ENCODE data around the gene VASP.

The VASP gene

DNA sequence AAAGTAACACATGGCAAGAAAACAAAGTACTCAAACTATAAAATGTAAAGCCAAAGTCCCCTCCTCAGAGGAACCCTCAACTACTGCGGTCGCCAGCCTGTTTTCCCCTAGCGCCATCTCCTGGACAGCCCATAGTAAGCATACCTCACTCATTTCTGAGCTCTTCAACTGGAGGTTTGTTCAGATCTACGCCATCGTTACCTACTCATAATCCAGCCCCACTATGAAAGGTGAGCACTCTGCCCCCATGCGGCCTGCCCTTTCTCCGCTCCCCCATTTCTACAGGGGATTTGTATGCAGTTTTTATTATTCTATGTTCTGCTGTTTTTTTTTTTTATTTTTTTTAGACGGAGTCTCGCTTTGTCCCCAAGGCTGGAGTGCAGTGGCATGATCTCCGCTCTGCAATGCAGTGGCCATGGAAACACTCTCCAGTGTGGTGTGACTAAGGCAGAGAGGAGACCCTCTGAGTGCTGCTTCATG, 51.2 kb downstream of the VASP start:
- DNase-seq, result peak; percentile 66

DNA sequence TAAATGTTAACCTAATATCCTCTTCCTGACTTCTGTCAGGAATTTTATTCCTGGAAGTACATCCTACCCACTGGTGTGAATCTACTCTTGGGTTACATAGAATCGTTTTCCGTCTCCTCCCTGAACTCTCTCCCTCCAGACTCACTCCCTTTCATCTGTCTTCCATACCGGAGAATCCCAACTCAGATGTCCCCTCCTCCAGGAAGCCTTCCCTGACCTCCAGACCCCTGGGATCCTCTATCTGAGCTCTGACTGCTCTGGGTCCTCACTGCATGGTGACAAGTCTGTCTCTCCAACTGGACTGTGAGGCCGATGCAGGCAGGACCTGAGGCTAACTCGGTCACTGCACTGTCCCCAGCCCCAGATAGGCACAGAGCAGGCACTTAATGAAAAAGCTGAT, 52.8 kb downstream of the VASP start:
- DNase-seq, result no peak

DNA sequence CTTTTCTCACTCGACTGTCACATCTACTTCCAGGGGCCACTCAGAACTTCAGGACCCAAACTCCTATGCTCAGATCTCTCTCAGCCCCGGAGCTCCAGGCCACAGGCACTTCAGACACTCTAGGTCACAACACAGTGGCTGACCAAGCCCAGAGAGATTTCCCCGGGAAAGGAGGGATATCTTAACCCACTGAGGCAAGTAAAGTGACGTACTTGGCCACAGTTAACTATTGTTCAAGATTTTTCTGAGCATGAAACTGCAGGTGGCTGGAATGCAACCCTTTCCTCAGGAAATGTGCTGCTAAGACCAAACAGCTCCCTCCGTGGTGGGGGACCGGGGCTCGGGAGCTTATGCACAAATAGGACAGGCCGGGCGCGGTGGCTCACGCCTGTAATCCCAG, 53.4 kb downstream of the VASP start:
- DNase-seq, result no peak

DNA sequence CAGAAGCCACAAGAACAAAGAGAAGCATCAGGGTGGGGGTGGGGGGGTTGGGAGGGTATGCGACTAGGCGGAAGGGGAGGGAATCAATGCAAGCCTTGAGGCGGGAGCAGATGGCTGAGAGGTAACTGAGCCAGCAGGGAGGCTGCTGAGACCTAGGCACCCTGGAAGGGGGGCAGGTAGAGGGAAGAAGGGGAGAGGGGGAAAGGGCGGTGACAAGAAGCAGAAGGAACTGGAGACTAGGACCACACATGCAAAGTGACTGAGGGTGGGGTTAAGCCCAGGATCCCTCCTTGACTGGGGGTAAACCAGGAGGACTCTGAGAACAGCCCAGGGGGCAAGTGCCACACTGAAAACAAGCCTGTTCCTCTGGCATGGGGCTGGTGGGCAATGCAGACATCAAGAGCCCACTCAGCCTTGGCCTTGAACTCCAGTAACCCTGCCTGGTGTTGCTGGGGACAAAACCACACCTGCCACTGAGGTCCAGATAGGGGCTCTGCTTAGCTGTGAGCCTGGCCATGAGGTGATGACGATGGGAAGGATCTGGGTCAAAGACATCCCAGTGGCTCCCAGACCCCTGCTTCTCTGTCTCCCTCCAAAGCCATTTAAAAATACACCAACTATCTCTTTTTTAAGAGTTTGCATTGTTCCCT, 57.0 kb downstream of the VASP start:
- no peak for DNase-seq

DNA sequence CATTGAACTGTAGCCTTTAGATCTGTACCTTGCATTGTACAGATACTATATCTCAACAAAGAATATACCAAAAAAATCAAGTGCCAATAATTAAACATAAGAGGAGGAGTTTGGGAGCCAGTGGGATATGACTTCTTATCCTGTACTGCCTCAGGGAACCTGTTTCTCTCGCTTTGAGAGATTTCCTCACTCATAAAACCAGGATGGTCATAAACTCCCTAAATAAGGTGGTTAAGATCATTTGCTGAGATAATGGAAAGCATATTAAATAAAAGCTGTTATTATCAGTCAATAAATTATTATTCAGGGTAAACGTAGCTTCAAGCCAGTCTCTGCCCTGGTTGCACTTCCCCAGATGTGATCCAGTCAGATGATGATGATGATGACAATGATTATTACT, 60.3 kb downstream of the VASP start:
- DNase-seq, result no peak

DNA sequence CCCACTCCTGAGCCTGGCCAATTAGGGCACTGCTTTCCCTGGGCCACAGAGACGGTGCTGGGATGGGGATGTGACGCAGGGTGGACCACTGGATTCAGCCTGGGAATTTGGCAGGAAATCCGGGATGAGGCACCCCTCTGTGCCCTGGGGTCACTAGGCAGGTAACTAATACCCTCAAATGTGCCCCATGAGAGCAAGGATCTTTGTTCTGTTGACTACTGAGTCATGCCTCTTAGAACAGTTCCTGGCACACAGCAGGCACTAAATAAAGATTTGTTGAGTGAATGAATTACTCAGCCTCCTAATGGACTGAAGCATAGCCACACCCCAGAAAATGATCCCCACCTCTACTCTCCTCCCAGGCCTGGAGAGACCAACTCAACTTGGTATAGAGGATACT, 61.5 kb downstream of the VASP start:
- no peak for DNase-seq

DNA sequence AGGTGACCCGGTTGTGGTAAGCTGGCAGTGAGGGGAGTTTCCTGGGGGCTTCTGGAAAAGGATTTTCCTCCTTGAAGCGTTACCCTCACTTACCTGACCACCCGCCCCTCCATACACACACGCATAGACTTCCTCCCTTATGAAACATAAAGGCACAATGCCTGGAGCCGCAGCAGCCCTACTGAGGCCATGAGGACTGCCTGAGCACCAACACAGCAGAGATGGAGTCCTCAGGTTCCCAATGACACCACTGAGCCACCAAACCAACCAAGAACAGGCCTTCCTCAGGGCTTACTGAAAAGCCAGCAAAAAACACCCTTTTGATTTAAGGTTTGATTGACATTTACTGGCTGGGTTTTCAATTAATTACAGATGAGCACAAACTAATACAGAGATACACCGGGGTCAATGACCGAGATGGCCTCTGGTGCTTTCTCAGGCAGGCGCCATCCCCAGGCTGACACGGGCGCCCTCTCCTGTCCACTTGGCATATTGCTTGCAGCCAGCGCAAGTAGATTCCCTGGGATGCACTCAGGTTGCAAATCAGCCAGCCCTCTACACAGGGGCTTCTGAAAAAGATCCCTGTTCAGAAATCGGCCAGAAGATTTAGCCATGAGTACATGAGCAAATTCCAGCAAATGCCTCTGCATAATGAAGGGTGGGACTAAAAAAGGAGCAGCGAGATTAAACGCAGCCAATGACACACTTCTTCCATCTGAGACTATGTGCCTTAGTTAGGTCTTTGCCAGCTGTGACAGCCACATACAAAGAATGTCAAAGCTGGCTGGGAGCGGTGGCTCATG, 62.5 kb downstream of the VASP start:
- peak; percentile 51 for DNase-seq

DNA sequence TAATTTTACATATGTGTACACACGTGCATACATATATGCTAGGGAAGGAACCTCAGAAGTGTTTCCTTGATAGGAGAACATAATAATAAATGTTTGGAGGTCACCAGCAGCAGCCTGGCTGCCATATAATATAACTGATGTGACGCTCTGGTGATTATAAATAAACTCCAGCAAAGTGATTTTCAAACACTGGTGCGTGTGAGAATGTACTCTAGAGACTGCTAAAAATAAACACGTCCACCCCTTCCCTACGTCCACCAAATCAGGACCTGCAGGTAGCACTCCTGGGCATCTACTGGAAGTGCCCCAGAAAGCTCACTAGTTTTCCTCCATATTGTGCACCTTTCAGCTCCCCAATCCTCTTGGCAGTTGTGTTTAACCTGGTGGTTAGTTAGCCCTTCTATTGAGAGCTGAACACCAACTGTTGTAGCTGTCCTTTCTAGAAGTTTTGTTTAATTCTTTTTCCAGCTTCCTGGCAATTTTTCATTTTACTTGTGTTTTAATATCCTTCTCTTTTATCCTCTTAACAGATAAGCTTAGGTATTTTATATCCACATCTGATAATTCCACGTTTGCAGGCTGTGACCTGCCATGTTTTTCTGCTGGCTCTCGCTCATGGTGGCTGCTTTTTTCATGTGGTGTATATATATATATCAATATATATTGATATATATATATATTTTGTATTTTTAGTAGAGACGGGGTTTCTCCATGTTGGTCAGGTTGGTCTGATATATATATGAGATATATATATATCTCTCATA, 64.4 kb downstream of the VASP start:
- no peak for DNase-seq

DNA sequence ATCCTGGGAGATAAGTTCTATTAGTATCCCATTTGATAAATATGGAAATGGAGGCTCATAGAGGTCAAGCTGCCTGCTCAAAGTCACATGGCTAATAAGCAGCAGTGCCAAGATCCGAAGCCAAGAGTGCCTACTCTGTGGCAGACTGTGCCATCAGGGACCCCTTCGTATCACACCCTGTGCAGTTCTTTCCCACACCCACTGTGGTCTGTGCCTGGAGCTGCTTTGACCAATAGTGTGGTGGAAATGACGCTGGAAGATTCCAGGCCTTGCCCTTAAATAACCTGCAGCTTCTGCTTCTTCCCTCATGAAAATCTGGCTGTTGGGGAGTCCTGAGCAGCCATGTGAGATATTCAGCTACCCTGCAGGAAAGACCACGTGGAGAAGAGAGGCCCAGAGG, 67.2 kb downstream of the VASP start:
- DNase-seq, result no peak

DNA sequence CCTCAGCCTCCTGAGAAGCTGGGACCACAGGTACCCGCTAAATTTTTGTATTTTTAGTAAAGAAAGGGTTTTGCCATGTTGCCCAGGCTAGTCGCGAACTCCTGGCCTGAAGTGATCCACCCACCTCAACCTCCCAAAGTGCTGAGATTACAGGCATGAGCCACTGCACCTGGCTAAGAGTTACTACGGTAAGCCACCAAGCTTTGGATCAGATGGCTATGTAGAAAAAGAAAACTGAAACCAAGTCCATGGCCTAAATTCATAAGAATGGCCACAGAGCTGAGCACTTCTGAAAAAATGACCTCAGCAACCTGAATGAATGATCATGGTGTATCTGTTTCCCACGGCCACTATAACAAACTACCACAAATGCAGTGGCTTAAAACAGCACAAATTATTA, 67.9 kb downstream of the VASP start:
- DNase-seq, result no peak
